ENCODE results near the gene NCKAP1. TPM values are rescaled to one million over a fixed set of nuclear protein-coding genes. Genes with fewer than 3 reads are reported as not detected.
"Not testable (repeated sequence)": the region's sequence is repeated elsewhere in the genome, so short reads cannot be mapped to it uniquely, and the experiment has no call there.

The NCKAP1 gene
- total RNA-seq, 1 donor: 8.8 TPM

- Histone ChIP-seq H3K4me1 (ENCODE audit: insufficient read depth, low read length) (no peaks in the 10 kb centered on the region), H3K4me3 (ENCODE audit: low read length) (no peak overlapping the region), H3K27me3 (ENCODE audit: insufficient read depth, low read length) (no peaks in the 10 kb centered on the region), H3K9me3 (ENCODE audit: low read depth, low read length) (no peaks in the 10 kb centered on the region)
These were observed 134.7 kb downstream of the NCKAP1 start for GRCh38 chr2:182903566-182903965.

GRCh38 chr2:182901748-182902147, 136.5 kb downstream of the NCKAP1 start:
- H3K9me3 ChIP-seq (ENCODE audit: low read depth, low read length): no peaks in the 10 kb centered on the region
- H3K4me1 ChIP-seq (ENCODE audit: insufficient read depth, low read length): no peaks in the 10 kb centered on the region
- H3K4me3 ChIP-seq (ENCODE audit: low read length): no peak overlapping the region
- no peaks in the 10 kb centered on the region for H3K27me3 ChIP-seq (ENCODE audit: insufficient read depth, low read length)

- H3K27me3 ChIP-seq (ENCODE audit: insufficient read depth, low read length): no peaks in the 10 kb centered on the region
- H3K4me3 ChIP-seq (ENCODE audit: low read length): no peak overlapping the region
- no peaks in the 10 kb centered on the region for H3K4me1 ChIP-seq (ENCODE audit: insufficient read depth, low read length)
- H3K9me3 ChIP-seq (ENCODE audit: low read depth, low read length): no peaks in the 10 kb centered on the region
These were observed 139.5 kb downstream of the NCKAP1 start for GRCh38 chr2:182898718-182899117.

- Histone ChIP-seq H3K4me1 (ENCODE audit: insufficient read depth, low read length) (no peaks in the 10 kb centered on the region), H3K4me3 (ENCODE audit: low read length) (no peak overlapping the region), H3K9me3 (ENCODE audit: low read depth, low read length) (no peaks in the 10 kb centered on the region), H3K27me3 (ENCODE audit: insufficient read depth, low read length) (no peaks in the 10 kb centered on the region)
These were observed 141.1 kb downstream of the NCKAP1 start for GRCh38 chr2:182897137-182897536.

GRCh38 chr2:182895798-182896197, 142.5 kb downstream of the NCKAP1 start:
- Histone ChIP-seq H3K4me3 (ENCODE audit: low read length) (no peak overlapping the region), H3K4me1 (ENCODE audit: insufficient read depth, low read length) (no peaks in the 10 kb centered on the region)

GRCh38 chr2:182895169-182895568, 143.1 kb downstream of the NCKAP1 start:
- H3K4me1 ChIP-seq (ENCODE audit: insufficient read depth, low read length): no peaks in the 10 kb centered on the region
- no peaks in the 10 kb centered on the region for H3K9me3 ChIP-seq (ENCODE audit: low read depth, low read length)
- no peaks in the 10 kb centered on the region for H3K27me3 ChIP-seq (ENCODE audit: insufficient read depth, low read length)
- H3K4me3 ChIP-seq (ENCODE audit: low read length): no peak overlapping the region

More at GRCh38 chr2:182895798-182896197, 142.5 kb downstream of the NCKAP1 start:
- Histone ChIP-seq H3K9me3 (ENCODE audit: low read depth, low read length) (no peaks in the 10 kb centered on the region), H3K27me3 (ENCODE audit: insufficient read depth, low read length) (no peaks in the 10 kb centered on the region)

GRCh38 chr2:182894174-182894573, 144.1 kb downstream of the NCKAP1 start:
- Histone ChIP-seq H3K4me3 (ENCODE audit: low read length) (no peak overlapping the region), H3K27me3 (ENCODE audit: insufficient read depth, low read length) (no peaks in the 10 kb centered on the region), H3K9me3 (ENCODE audit: low read depth, low read length) (no peaks in the 10 kb centered on the region), H3K4me1 (ENCODE audit: insufficient read depth, low read length) (no peaks in the 10 kb centered on the region)

- H3K9me3 ChIP-seq (ENCODE audit: low read depth, low read length): no peaks in the 10 kb centered on the region
- H3K4me1 ChIP-seq (ENCODE audit: insufficient read depth, low read length): no peaks in the 10 kb centered on the region
- no peak overlapping the region for H3K4me3 ChIP-seq (ENCODE audit: low read length)
- H3K27me3 ChIP-seq (ENCODE audit: insufficient read depth, low read length): no peaks in the 10 kb centered on the region
These were observed 144.6 kb downstream of the NCKAP1 start for GRCh38 chr2:182893666-182894065.

- not testable (repeated sequence) for H3K9me3 ChIP-seq (ENCODE audit: low read depth, low read length); H3K27me3 ChIP-seq (ENCODE audit: insufficient read depth, low read length); H3K4me1 ChIP-seq (ENCODE audit: insufficient read depth, low read length); H3K4me3 ChIP-seq (ENCODE audit: low read length)
These were observed 145.2 kb downstream of the NCKAP1 start for GRCh38 chr2:182893035-182893434.

GRCh38 chr2:182891611-182892010, 146.6 kb downstream of the NCKAP1 start:
- no peaks in the 10 kb centered on the region for H3K4me1 ChIP-seq (ENCODE audit: insufficient read depth, low read length)
- H3K9me3 ChIP-seq (ENCODE audit: low read depth, low read length): no peaks in the 10 kb centered on the region
- H3K4me3 ChIP-seq (ENCODE audit: low read length): no peak overlapping the region
- no peaks in the 10 kb centered on the region for H3K27me3 ChIP-seq (ENCODE audit: insufficient read depth, low read length)

GRCh38 chr2:182890773-182891378, 147.4 kb downstream of the NCKAP1 start:
- Histone ChIP-seq H3K27me3 (ENCODE audit: insufficient read depth, low read length) (no peaks in the 10 kb centered on the region), H3K9me3 (ENCODE audit: low read depth, low read length) (no peaks in the 10 kb centered on the region), H3K4me1 (ENCODE audit: insufficient read depth, low read length) (no peaks in the 10 kb centered on the region), H3K4me3 (ENCODE audit: low read length) (no peak overlapping the region)

GRCh38 chr2:182890305-182890704, 148.0 kb downstream of the NCKAP1 start:
- Histone ChIP-seq H3K9me3 (ENCODE audit: low read depth, low read length) (no peaks in the 10 kb centered on the region), H3K4me3 (ENCODE audit: low read length) (no peak overlapping the region), H3K4me1 (ENCODE audit: insufficient read depth, low read length) (no peaks in the 10 kb centered on the region), H3K27me3 (ENCODE audit: insufficient read depth, low read length) (no peaks in the 10 kb centered on the region)

- Histone ChIP-seq H3K4me3 (ENCODE audit: low read length) (no peak overlapping the region), H3K27me3 (ENCODE audit: insufficient read depth, low read length) (no peaks in the 10 kb centered on the region), H3K9me3 (ENCODE audit: low read depth, low read length) (no peaks in the 10 kb centered on the region), H3K4me1 (ENCODE audit: insufficient read depth, low read length) (no peaks in the 10 kb centered on the region)
These were observed 150.4 kb downstream of the NCKAP1 start for GRCh38 chr2:182887753-182888415.

- Histone ChIP-seq H3K27me3 (ENCODE audit: insufficient read depth, low read length) (no peaks in the 10 kb centered on the region), H3K4me3 (ENCODE audit: low read length) (no peak overlapping the region), H3K4me1 (ENCODE audit: insufficient read depth, low read length) (no peaks in the 10 kb centered on the region), H3K9me3 (ENCODE audit: low read depth, low read length) (no peaks in the 10 kb centered on the region)
These were observed 151.2 kb downstream of the NCKAP1 start for GRCh38 chr2:182887093-182887492.

GRCh38 chr2:182885771-182886170, 152.5 kb downstream of the NCKAP1 start:
- Histone ChIP-seq H3K9me3 (ENCODE audit: low read depth, low read length) (no peaks in the 10 kb centered on the region), H3K4me1 (ENCODE audit: insufficient read depth, low read length) (no peaks in the 10 kb centered on the region), H3K27me3 (ENCODE audit: insufficient read depth, low read length) (no peaks in the 10 kb centered on the region), H3K4me3 (ENCODE audit: low read length) (no peak overlapping the region)

- H3K4me3 ChIP-seq (ENCODE audit: low read length): no peak overlapping the region
- H3K27me3 ChIP-seq (ENCODE audit: insufficient read depth, low read length): no peaks in the 10 kb centered on the region
- no peaks in the 10 kb centered on the region for H3K9me3 ChIP-seq (ENCODE audit: low read depth, low read length)
- no peaks in the 10 kb centered on the region for H3K4me1 ChIP-seq (ENCODE audit: insufficient read depth, low read length)
These were observed 154.8 kb downstream of the NCKAP1 start for GRCh38 chr2:182883451-182883850.
